ENCODE measurements around the gene ATE1.

DNA sequence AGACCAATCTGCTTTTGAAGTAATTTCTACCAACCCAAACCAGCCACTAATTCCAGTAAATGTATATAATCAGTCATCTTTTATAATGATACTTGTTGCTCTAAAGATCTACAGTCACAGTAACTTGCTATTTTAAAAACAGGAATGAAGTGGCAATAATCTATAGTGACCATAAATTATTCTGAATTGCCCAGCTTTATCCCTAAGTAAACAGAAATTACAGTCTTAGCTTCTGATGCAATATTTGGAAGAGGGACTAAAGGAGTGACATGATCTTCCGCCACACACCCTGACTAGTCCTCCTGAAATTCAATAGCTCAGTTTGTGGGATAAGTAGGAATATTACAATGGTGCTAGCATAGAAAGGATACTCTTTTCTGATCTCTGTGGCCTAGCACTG lies 96.1 kb downstream of the ATE1 start:
- TF ChIP-seq EZH2 (IDR thresholded peaks at IDR 0.05; ENCODE audit: borderline replicate concordance, insufficient read depth, low read depth, low read length, poor library complexity, severe bottlenecking), result no peak
- TF ChIP-seq, protein P1, sequence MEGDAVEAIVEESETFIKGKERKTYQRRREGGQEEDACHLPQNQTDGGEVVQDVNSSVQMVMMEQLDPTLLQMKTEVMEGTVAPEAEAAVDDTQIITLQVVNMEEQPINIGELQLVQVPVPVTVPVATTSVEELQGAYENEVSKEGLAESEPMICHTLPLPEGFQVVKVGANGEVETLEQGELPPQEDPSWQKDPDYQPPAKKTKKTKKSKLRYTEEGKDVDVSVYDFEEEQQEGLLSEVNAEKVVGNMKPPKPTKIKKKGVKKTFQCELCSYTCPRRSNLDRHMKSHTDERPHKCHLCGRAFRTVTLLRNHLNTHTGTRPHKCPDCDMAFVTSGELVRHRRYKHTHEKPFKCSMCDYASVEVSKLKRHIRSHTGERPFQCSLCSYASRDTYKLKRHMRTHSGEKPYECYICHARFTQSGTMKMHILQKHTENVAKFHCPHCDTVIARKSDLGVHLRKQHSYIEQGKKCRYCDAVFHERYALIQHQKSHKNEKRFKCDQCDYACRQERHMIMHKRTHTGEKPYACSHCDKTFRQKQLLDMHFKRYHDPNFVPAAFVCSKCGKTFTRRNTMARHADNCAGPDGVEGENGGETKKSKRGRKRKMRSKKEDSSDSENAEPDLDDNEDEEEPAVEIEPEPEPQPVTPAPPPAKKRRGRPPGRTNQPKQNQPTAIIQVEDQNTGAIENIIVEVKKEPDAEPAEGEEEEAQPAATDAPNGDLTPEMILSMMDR (IDR thresholded peaks at IDR 0.05), result no peak

Data from B cell (primary cell).